C1 segment of cervical spinal cord (tissue), 14 donors: Measurements from ENCODE around the gene CD19.
"Not testable (repeated sequence)": the region's sequence is repeated elsewhere in the genome, so short reads cannot be mapped to it uniquely, and the experiment has no call there.

Experiments
- DNase-seq, 14 donors: peaks; one replicate each; lab custom pipeline; 2025; lab: John Stamatoyannopoulos, UW

Gene CD19

GRCh38 chr16:28935924-28936783, 4.4 kb downstream of the CD19 start:
- peak in 11 of 14 donors; percentile 4 to 67 (median 25) for DNase-seq

GRCh38 chr16:28936784-28937155, 5.0 kb downstream of the CD19 start:
- no peak for DNase-seq

GRCh38 chr16:28937222-28937876, 5.6 kb downstream of the CD19 start:
- DNase-seq = no peak

GRCh38 chr16:28938721-28939120, 7.0 kb downstream of the CD19 start:
- DNase-seq = no peak

DNA sequence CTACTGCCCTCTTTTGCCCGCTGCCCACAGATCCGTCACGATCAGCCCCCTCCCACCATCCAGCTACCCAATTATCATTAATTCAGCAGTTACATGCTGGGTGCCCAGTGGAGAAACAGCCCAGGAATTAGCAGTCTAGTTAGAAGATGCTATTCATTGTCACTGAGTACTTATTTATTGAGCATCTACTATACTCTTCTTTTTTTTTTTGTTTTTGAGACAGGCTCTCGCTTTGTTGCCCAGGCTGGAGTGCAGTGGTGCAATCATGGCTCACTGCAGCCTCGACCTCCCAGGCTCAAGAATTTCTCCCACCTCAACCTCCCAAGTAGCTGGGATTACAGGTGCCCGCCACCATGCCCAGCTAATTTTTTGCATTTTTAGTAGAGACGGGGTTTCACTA, 8.1 kb downstream of the CD19 start:
- DNase-seq = not testable (repeated sequence)

DNA sequence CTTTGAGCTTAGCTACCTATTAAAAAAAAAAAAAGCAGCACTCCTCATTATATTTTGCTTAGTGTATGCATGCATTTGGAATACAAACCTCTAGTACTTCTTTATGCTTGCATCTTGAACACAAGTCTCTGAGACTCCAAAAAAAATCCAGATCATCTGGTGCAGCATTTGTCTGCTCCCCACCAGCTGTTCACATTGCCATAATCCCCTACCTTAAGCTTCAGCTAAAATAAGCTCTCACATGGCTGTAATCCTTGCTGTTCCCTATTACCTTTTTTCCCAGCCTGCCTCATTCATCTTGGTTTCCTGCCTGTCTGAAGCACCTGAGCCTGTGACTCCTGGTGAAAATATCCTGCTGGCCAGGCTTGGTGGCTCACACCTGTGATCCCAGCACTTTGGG, 11.5 kb downstream of the CD19 start:
- no peak for DNase-seq

- DNase-seq = no peak
Measured at GRCh38 chr16:28946681-28947080, 14.9 kb downstream of the CD19 start.

- peak; percentile 95 to 100 (median 99) for DNase-seq
Measured at GRCh38 chr16:28950648-28951409, 19.1 kb downstream of the CD19 start, which contains the start of gene NFATC2IP. NFATC2IP (plus strand) TSS chr16:28950937; CDS start chr16:28951012, 75 bp downstream.

DNA sequence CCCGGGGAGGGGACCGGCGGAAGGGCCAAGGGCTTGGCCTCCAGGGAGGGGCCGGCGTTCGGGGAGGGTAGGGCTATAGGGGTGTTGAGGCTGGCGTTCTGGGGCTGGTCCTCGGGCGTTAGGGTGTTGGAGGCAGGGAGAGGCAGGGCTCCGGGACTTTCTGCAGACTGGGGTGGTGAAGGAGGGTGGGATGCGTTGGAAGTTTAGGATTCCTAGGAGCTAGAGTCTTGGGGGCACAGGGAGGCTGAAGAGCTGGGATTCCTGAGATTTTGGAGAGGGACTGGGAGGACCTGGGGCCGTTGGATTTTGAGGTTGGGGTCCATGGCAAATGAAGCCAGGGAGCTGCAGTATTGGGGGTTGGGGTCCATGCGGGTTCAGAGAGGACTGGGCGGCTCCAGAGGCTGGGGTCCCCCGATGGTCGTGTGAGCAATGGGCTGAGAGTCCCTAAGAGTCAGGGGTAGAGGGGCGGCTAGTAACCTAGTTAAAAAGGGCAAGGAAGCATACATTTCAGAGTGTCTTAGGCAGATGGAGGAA, 19.7 kb downstream of the CD19 start:
- peak in 2 of 14 donors; percentile 35 to 45 for DNase-seq

DNA sequence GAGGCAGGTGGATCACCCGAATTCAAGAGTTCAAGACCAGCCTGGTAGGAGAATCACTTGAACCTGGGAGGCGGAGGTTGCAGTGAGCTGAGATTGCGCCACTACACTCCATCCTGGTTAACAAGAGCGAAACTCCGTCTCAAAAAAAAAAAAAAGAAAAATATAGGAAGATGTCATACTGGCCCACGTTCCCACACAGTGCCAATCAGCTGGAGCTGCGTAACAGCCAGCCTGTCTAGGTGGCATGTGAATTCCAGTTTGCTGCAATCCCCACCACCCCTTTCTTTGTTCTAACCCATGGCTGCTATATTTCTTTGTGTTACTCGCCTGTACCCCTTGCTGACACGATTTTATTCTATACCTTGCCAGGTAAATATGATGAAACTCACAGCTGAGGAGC, 26.4 kb downstream of the CD19 start:
- DNase-seq = no peak

- DNase-seq = no peak
Measured at GRCh38 chr16:28958836-28959235, 27.1 kb downstream of the CD19 start.

DNA sequence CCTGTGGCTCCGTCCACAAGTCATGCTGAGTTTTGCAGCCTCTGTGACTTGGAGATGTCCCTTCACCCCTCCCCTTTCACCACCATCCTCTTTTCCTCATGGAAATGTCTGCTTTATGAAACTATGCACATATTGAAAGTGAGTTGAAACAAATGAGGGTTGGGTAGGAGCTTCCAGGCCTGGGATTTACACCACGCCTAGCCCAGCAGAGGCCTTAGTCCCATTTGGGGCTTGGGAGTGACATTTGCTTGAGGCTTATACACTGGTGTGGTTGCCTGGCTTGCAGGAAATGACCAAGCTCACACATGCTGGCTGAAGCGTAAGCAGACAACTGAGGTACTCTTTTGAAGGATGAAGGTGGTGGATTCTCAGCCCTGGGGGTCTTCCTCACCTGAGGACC, 32.3 kb downstream of the CD19 start:
- no peak for DNase-seq

- DNase-seq = no peak
Measured at GRCh38 chr16:28964496-28964895, 32.7 kb downstream of the CD19 start.

DNA sequence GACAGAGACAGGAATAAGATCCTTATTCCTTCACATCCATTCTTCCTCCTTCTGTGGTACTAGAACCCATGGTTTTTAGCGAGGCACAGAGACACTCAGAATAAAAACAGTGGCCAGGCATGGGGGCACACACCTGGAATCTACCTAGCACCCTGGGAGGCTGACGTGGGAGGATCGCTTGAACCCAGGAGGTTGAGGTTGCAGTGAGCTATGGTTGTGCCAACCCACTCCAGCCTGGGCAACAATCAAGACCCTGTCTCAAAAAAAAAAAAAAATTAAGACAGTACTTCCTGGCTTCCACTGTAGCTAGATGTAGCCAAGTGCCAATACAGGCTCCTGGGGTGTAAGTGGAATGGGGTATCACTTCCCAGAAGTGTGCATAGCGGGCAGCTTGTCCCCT, 35.4 kb downstream of the CD19 start:
- no peak for DNase-seq

DNA sequence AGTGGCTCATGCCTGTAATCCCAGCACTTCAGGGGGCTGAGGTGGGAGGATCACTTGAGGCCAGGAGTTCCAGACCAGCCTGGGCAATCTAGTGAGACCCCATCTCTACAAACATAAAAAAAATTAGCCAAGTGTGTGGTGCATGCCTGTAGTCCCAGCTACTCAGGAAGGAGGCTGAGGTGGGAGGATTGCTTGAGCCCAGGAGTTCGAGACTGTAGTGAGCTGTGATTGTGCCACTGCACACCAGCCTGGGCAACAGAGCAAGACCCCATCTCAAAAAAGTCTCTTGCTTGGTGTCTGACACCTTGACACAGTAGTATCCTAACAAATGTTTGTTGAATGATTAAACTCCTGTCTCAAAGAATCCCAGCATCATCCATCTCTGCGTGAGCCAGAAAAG, 37.9 kb downstream of the CD19 start:
- DNase-seq = not testable (repeated sequence)

DNA sequence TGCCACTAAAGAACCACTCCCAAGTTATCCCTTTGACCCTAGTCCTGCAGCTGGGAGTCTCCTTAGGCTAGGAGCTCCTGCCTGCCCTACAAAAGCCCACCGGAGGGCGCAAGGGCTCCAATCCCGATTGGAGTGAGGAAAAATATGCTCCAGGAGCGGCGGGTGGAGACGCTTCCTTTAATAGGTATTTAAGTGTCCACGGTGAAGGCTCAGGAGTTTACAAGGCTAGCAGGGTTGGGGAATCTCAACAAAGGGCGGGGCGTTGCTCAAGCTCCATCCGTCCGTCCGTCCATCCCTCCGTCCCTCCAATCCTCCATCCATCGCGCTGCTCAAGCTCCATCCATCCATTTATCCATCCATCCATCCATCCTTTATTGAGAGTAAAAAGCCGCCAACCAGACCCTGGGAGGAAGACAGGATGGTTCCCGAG, 42.3 kb downstream of the CD19 start:
- peak in 10 of 14 donors; percentile 37 to 74 (median 54) for DNase-seq

DNA sequence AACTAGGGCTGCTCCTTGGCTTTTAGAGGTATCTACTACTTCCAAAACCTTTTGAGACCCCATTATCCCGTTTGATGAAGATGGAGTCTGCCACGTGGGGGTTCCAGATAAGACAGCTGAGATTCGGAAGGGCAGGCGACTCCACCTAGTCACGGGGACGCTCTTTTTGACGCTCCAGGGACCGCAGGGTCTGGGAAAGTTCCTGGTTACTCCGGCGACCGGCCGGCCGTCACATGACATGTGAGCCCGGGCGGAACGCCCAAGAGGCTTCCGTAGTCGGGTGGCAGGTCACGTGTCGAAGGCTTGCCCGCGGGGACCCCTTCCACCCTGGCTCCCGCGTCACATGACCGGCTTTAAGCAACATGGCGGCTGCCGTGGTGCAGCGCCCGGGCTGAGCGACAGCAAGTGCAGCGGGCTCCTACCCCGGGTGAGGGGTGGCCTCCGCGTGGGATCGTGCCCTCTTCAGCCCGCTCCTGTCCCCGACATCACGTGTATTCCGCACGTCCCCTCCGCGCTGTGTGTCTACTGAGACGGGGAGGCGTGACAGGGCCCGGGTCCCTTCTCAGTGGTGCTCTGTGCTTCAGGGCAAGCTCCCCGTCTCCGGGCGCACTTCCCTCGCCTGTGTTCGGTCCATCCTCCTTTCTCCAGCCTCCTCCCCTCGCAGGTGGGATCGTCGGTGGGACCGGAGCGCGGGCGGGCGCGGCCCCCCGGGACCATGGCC, 42.8 kb downstream of the CD19 start, which contains the start of gene SPNS1:
Gene SPNS1 (plus strand): TSS at position 342 of the 721 bp plus-strand sequence. CDS start 374 bp downstream, at position 716.
- peak; percentile 92 to 98 (median 96) for DNase-seq

DNA sequence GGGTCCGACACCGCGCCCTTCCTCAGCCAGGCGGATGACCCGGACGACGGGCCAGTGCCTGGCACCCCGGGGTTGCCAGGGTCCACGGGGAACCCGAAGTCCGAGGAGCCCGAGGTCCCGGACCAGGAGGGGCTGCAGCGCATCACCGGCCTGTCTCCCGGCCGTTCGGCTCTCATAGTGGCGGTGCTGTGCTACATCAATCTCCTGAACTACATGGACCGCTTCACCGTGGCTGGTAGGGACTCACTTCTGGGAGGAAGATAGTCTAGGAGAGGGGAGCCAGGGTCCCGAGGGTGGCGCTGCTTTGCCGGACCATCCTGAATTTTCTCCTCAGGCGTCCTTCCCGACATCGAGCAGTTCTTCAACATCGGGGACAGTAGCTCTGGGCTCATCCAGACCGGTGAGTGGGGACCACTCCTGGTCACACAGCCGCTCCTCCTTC, 43.4 kb downstream of the CD19 start:
- no peak for DNase-seq

GRCh38 chr16:28977703-28978662, 46.2 kb downstream of the CD19 start:
- no peak for DNase-seq

DNA sequence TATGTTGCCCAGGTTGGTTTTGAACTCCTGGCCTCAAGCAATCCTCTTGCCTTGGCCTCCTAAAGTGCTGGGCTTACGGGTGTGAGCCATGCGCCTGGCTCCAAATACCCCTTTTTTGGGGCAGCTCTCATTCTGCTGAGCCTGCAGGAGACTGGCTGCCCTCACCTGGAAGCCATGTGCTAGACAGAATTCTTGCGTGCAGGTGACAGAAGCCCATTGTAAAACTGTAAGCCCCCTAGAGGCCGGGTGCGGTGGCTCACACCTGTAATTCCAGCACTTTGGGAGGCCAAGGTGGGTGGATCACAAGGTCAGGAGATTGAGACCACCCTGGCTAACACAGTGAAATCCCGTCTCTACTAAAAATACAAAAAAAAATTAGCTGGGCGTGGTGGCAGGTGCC, 48.6 kb downstream of the CD19 start:
- not testable (repeated sequence) for DNase-seq
